ENCODE measurements around the gene NFIX.

Gene NFIX

GRCh38 chr19:13066933-13067807, 71.9 kb downstream of the NFIX start:
- Histone ChIP-seq H4K8ac (ENCODE audit: low read depth, low read length) (no peak overlapping the region), H2BK15ac (replicated peaks; ENCODE audit: low read depth) (no peak overlapping the region), H3K27ac (ENCODE audit: low read depth, low read length) (no peak overlapping the region), H2BK5ac (ENCODE audit: low read length) (no peak overlapping the region), H3K4me1 (ENCODE audit: control insufficient read depth, low read depth, low read length) (peaks cover 1% of the 10 kb centered on the region), H3K4ac (ENCODE audit: low read depth, low read length) (no peak overlapping the region), H3K79me2 (ENCODE audit: control insufficient read depth, insufficient read depth, low read length) (no peaks in the 10 kb centered on the region), H3K4me2 (ENCODE audit: low read length) (no peak overlapping the region), H3K18ac (ENCODE audit: low read length) (no peak overlapping the region), H4K5ac (ENCODE audit: low read length) (no peak overlapping the region), H3K9ac (ENCODE audit: low read length) (no peak overlapping the region), H2AK5ac (ENCODE audit: low read length) (no peak overlapping the region), H3K27me3 (ENCODE audit: insufficient read depth, low read length, poor library complexity) (peaks cover 12% of the 10 kb centered on the region), H3K79me1 (ENCODE audit: low read length) (no peaks in the 10 kb centered on the region), H3K23ac (ENCODE audit: low read length) (no peak overlapping the region), H3K56ac (ENCODE audit: low read length) (no peak overlapping the region), H2BK120ac (ENCODE audit: low read depth, low read length) (no peak overlapping the region), H3K36me3 (ENCODE audit: control insufficient read depth, insufficient read depth, low read length) (no peaks in the 10 kb centered on the region), H3K4me3 (ENCODE audit: low read length) (no peak overlapping the region)
- DNase-seq = no peak
- no CpG with 5 or more reads among the region's 17 CpGs for WGBS (ENCODE audit: extremely low coverage, insufficient coverage, low lambda C conversion rate)

GRCh38 chr19:13068085-13068846, 73.0 kb downstream of the NFIX start:
- no peak overlapping the region for H2BK5ac ChIP-seq (ENCODE audit: low read length)
- H2BK15ac ChIP-seq (replicated peaks; ENCODE audit: low read depth) = no peak overlapping the region
- no peak overlapping the region for H4K5ac ChIP-seq (ENCODE audit: low read length)
- H3K27ac ChIP-seq (ENCODE audit: low read depth, low read length) = no peak overlapping the region
- no peak overlapping the region for H3K4me3 ChIP-seq (ENCODE audit: low read length)
- H3K79me2 ChIP-seq (ENCODE audit: control insufficient read depth, insufficient read depth, low read length) = no peaks in the 10 kb centered on the region
- no peaks in the 10 kb centered on the region for H3K79me1 ChIP-seq (ENCODE audit: low read length)
- WGBS (ENCODE audit: extremely low coverage, insufficient coverage, low lambda C conversion rate) = no CpG with 5 or more reads among the region's 6 CpGs
- H3K36me3 ChIP-seq (ENCODE audit: control insufficient read depth, insufficient read depth, low read length) = no peaks in the 10 kb centered on the region
- no peak overlapping the region for H2BK120ac ChIP-seq (ENCODE audit: low read depth, low read length)
- H3K18ac ChIP-seq (ENCODE audit: low read length) = no peak overlapping the region
- no peak overlapping the region for H3K56ac ChIP-seq (ENCODE audit: low read length)
- no peak overlapping the region for H2AK5ac ChIP-seq (ENCODE audit: low read length)
- H3K23ac ChIP-seq (ENCODE audit: low read length) = no peak overlapping the region
- H3K4me2 ChIP-seq (ENCODE audit: low read length) = no peak overlapping the region
- H4K8ac ChIP-seq (ENCODE audit: low read depth, low read length) = no peak overlapping the region
- H3K4ac ChIP-seq (ENCODE audit: low read depth, low read length) = no peak overlapping the region
- DNase-seq = no peak
- H3K9ac ChIP-seq (ENCODE audit: low read length) = no peak overlapping the region
- peaks cover 1% of the 10 kb centered on the region for H3K4me1 ChIP-seq (ENCODE audit: control insufficient read depth, low read depth, low read length)
- peaks cover 2% of the 10 kb centered on the region for H3K27me3 ChIP-seq (ENCODE audit: insufficient read depth, low read length, poor library complexity)

- Histone ChIP-seq H2BK5ac (ENCODE audit: low read length) (no peak overlapping the region), H3K79me2 (ENCODE audit: control insufficient read depth, insufficient read depth, low read length) (no peaks in the 10 kb centered on the region), H3K4me1 (ENCODE audit: control insufficient read depth, low read depth, low read length) (peaks cover 1% of the 10 kb centered on the region), H3K27me3 (ENCODE audit: insufficient read depth, low read length, poor library complexity) (no peaks in the 10 kb centered on the region), H3K36me3 (ENCODE audit: control insufficient read depth, insufficient read depth, low read length) (no peaks in the 10 kb centered on the region), H2BK15ac (replicated peaks; ENCODE audit: low read depth) (no peak overlapping the region), H4K8ac (ENCODE audit: low read depth, low read length) (no peak overlapping the region), H3K79me1 (ENCODE audit: low read length) (no peaks in the 10 kb centered on the region), H2AK5ac (ENCODE audit: low read length) (no peak overlapping the region), H3K4ac (ENCODE audit: low read depth, low read length) (no peak overlapping the region), H4K5ac (ENCODE audit: low read length) (no peak overlapping the region), H3K56ac (ENCODE audit: low read length) (no peak overlapping the region), H3K18ac (ENCODE audit: low read length) (no peak overlapping the region), H2BK120ac (ENCODE audit: low read depth, low read length) (no peak overlapping the region), H3K4me3 (ENCODE audit: low read length) (no peak overlapping the region), H3K9ac (ENCODE audit: low read length) (no peak overlapping the region), H3K4me2 (ENCODE audit: low read length) (no peak overlapping the region), H3K27ac (ENCODE audit: low read depth, low read length) (no peak overlapping the region), H3K23ac (ENCODE audit: low read length) (no peak overlapping the region)
- no CpG with 5 or more reads among the region's 20 CpGs for WGBS (ENCODE audit: extremely low coverage, insufficient coverage, low lambda C conversion rate)
- peak; percentile 67 for DNase-seq
Observed at GRCh38 chr19:13069415-13070359, 74.4 kb downstream of the NFIX start.

- H3K4me1 ChIP-seq (ENCODE audit: control insufficient read depth, low read depth, low read length) = peaks cover 1% of the 10 kb centered on the region
- H3K9ac ChIP-seq (ENCODE audit: low read length) = no peak overlapping the region
- H3K4me2 ChIP-seq (ENCODE audit: low read length) = no peak overlapping the region
- no peaks in the 10 kb centered on the region for H3K79me2 ChIP-seq (ENCODE audit: control insufficient read depth, insufficient read depth, low read length)
- H3K23ac ChIP-seq (ENCODE audit: low read length) = no peak overlapping the region
- no peak overlapping the region for H3K18ac ChIP-seq (ENCODE audit: low read length)
- H3K36me3 ChIP-seq (ENCODE audit: control insufficient read depth, insufficient read depth, low read length) = no peaks in the 10 kb centered on the region
- no peak overlapping the region for H2BK120ac ChIP-seq (ENCODE audit: low read depth, low read length)
- WGBS (ENCODE audit: extremely low coverage, insufficient coverage, low lambda C conversion rate) = no CpG with 5 or more reads among the region's 32 CpGs
- H3K56ac ChIP-seq (ENCODE audit: low read length) = no peak overlapping the region
- no peak overlapping the region for H3K4me3 ChIP-seq (ENCODE audit: low read length)
- no peaks in the 10 kb centered on the region for H3K27me3 ChIP-seq (ENCODE audit: insufficient read depth, low read length, poor library complexity)
- no peaks in the 10 kb centered on the region for H3K79me1 ChIP-seq (ENCODE audit: low read length)
- no peak for DNase-seq
- no peak overlapping the region for H2BK5ac ChIP-seq (ENCODE audit: low read length)
- H3K4ac ChIP-seq (ENCODE audit: low read depth, low read length) = no peak overlapping the region
- H2BK15ac ChIP-seq (replicated peaks; ENCODE audit: low read depth) = no peak overlapping the region
- H4K5ac ChIP-seq (ENCODE audit: low read length) = no peak overlapping the region
- no peak overlapping the region for H4K8ac ChIP-seq (ENCODE audit: low read depth, low read length)
- H2AK5ac ChIP-seq (ENCODE audit: low read length) = no peak overlapping the region
- H3K27ac ChIP-seq (ENCODE audit: low read depth, low read length) = no peak overlapping the region
Observed at GRCh38 chr19:13070425-13071140, 75.3 kb downstream of the NFIX start.

- Histone ChIP-seq H2AK5ac (ENCODE audit: low read length) (no peak overlapping the region), H3K23ac (ENCODE audit: low read length) (no peak overlapping the region), H3K27me3 (ENCODE audit: insufficient read depth, low read length, poor library complexity) (no peaks in the 10 kb centered on the region), H2BK120ac (ENCODE audit: low read depth, low read length) (no peak overlapping the region), H2BK15ac (replicated peaks; ENCODE audit: low read depth) (no peak overlapping the region), H3K18ac (ENCODE audit: low read length) (no peak overlapping the region), H3K36me3 (ENCODE audit: control insufficient read depth, insufficient read depth, low read length) (no peaks in the 10 kb centered on the region), H3K4me1 (ENCODE audit: control insufficient read depth, low read depth, low read length) (peaks cover 1% of the 10 kb centered on the region), H3K56ac (ENCODE audit: low read length) (no peak overlapping the region), H3K79me2 (ENCODE audit: control insufficient read depth, insufficient read depth, low read length) (no peaks in the 10 kb centered on the region), H3K4ac (ENCODE audit: low read depth, low read length) (no peak overlapping the region), H3K9ac (ENCODE audit: low read length) (no peak overlapping the region), H3K27ac (ENCODE audit: low read depth, low read length) (no peak overlapping the region), H2BK5ac (ENCODE audit: low read length) (no peak overlapping the region), H3K4me3 (ENCODE audit: low read length) (no peak overlapping the region), H4K5ac (ENCODE audit: low read length) (no peak overlapping the region), H3K79me1 (ENCODE audit: low read length) (no peaks in the 10 kb centered on the region), H3K4me2 (ENCODE audit: low read length) (no peak overlapping the region), H4K8ac (ENCODE audit: low read depth, low read length) (no peak overlapping the region)
- no CpG with 5 or more reads among the region's 9 CpGs for WGBS (ENCODE audit: extremely low coverage, insufficient coverage, low lambda C conversion rate)
- no peak for DNase-seq
Observed at GRCh38 chr19:13071444-13072187, 76.3 kb downstream of the NFIX start.
